ENCODE data around the gene ACSF3. TPM values are rescaled to one million over a fixed set of nuclear protein-coding genes. Genes with fewer than 3 reads are reported as not detected.
"Not testable (repeated sequence)": the region's sequence is repeated elsewhere in the genome, so short reads cannot be mapped to it uniquely, and the experiment has no call there.

The ACSF3 gene
- total RNA-seq, 4 donors from 2014 or later: 29.9 to 48.0 (median 40.3) TPM

- DNase-seq (ENCODE audit: low spot score in 2 of 2): no peak
- Histone ChIP-seq H3K27me3 (peaks cover 0 to 47% of the 10 kb centered on the region in 2 donors), H3K4me1 (peaks cover 0 to 17% (median 11%) of the 10 kb centered on the region in 4 donors), H3K4me3 (no peak overlapping the region), H3K36me3 (no peaks in the 10 kb centered on the region), H3K9me3 (no peaks in the 10 kb centered on the region), H3K27ac (no peak overlapping the region)
- TF ChIP-seq CTCF (IDR thresholded peaks at IDR 0.05) (no peak), EP300 (IDR thresholded peaks at IDR 0.05) (no peak), POLR2A (IDR thresholded peaks at IDR 0.05) (no peak)
- 61 to 67% methylated on average over 16 of the region's 16 CpGs for WGBS, 2 donors
Measured at GRCh38 chr16:89090182-89090630, 3.4 kb upstream of the ACSF3 start.

GRCh38 chr16:89090669-89091426, 2.8 kb upstream of the ACSF3 start:
- H3K9me3 ChIP-seq: no peaks in the 10 kb centered on the region
- H3K27me3 ChIP-seq: peaks cover 0 to 41% of the 10 kb centered on the region in 2 donors
- TF ChIP-seq CTCF (IDR thresholded peaks at IDR 0.05) (no peak), POLR2A (IDR thresholded peaks at IDR 0.05) (no peak), EP300 (IDR thresholded peaks at IDR 0.05) (no peak)
- no peak for DNase-seq (ENCODE audit: low spot score in 2 of 2)
- no peaks in the 10 kb centered on the region for H3K36me3 ChIP-seq
- no peak overlapping the region for H3K4me3 ChIP-seq
- H3K27ac ChIP-seq: no peak overlapping the region
- 62 to 74% methylated on average over 16 to 17 of the region's 17 CpGs for WGBS, 2 donors
- H3K4me1 ChIP-seq: peaks cover 0 to 24% (median 16%) of the 10 kb centered on the region in 4 donors

DNA sequence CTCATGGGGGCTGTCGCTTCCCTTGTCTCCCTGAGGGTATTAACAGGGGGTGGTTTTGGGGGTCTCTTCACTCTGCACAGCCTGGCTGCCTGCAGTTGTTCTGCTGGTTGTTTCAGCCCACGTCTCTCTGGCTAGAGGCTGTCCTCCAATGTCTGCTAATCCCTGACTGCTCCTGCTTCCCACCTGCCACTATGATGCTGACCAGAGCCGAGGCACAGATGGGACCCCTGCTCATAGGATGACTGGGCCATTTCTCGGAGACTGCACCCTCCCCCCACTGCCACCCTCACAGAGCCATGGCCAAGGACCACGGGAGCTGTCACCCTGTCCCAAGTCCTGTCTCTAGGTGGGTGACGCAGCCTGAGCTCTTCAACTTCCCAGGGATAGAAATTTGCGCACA, 1.6 kb upstream of the ACSF3 start:
- DNase-seq (ENCODE audit: low spot score in 2 of 2): no peak
- Histone ChIP-seq H3K27ac (no peak overlapping the region), H3K4me3 (no peak overlapping the region), H3K36me3 (peaks cover 0 to 9% (median 0%) of the 10 kb centered on the region in 3 donors), H3K4me1 (peaks cover 0 to 35% (median 19%) of the 10 kb centered on the region in 4 donors), H3K9me3 (no peaks in the 10 kb centered on the region), H3K27me3 (peaks cover 0 to 35% of the 10 kb centered on the region in 2 donors)
- 62 to 74% methylated on average over 7 of the region's 7 CpGs for WGBS, 2 donors
- no peak for TF ChIP-seq CTCF (IDR thresholded peaks at IDR 0.05)

- H3K36me3 ChIP-seq: peaks cover 0 to 10% (median 0%) of the 10 kb centered on the region in 3 donors
- peak overlapping the region in 3 of 4 donors; percentile 78 to 83 (median 82) for H3K27ac ChIP-seq
- peaks cover 0 to 24% of the 10 kb centered on the region in 2 donors for H3K27me3 ChIP-seq
- H3K4me3 ChIP-seq: peak overlapping the region; percentile 35 to 84 (median 58)
- H3K9me3 ChIP-seq; DNase-seq (ENCODE audit: low spot score in 2 of 2): not testable (repeated sequence)
- 62 to 74% methylated on average over 15 of the region's 15 CpGs for WGBS, 2 donors
- H3K4me1 ChIP-seq: peaks cover 0 to 47% (median 25%) of the 10 kb centered on the region in 4 donors
Measured at GRCh38 chr16:89093252-89093601, 425 bp upstream of the ACSF3 start.

DNA sequence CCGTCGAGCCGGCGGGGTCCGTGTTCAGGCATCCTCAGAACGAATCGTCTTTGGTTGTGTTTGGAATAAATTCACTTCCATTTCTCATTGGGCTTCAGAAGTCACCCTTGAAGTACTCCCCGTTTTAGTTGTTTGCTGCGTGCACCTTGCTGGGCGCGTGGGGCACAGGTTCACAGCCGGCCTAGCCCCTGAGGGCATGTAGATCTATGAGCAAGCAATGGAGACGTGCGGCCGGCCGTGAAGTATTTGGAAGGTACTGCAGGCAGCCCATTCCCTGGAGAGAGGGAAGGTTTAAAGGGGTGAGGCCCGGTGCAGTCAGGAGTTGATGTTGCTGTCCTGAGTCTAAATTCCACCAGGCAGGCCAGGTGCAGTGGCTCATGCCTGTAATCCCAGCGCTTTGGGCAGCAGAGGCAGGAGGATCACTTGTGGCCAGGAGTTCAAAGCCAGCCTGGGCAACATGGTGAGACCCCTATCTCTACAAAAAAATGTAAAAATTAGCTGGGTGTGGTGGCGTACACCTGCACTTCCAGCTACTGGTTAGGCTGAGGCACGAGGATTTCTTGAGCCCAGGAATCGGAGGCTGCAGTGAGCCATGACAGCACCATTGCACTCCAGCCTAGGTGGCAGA, 714 bp downstream of the ACSF3 start:
- H3K4me3 ChIP-seq: peak overlapping the region; percentile 35 to 84 (median 68)
- no peak for TF ChIP-seq EP300 (IDR thresholded peaks at IDR 0.05)
- no peak for TF ChIP-seq POLR2A (IDR thresholded peaks at IDR 0.05)
- TF ChIP-seq CTCF (IDR thresholded peaks at IDR 0.05): no peak
- H3K27ac ChIP-seq: peak overlapping the region in 2 of 4 donors; percentile 82 to 83
- H3K36me3 ChIP-seq: peaks cover 0 to 20% (median 0%) of the 10 kb centered on the region in 3 donors
- 15 to 19% methylated on average over 15 to 18 of the region's 21 CpGs for WGBS, 2 donors
- no peak for DNase-seq (ENCODE audit: low spot score in 2 of 2)
- H3K27me3 ChIP-seq: peaks cover 0 to 15% of the 10 kb centered on the region in 2 donors
- H3K4me1 ChIP-seq: peaks cover 0 to 57% (median 28%) of the 10 kb centered on the region in 4 donors
- no peaks in the 10 kb centered on the region for H3K9me3 ChIP-seq
